Lower leg skin (tissue), 3 donors: ENCODE results near the gene ILDR2.

Experiments used
- CTCF ChIP-seq, 3 donors: fragments of 450-650 bp; IDR thresholded peaks; one replicate each; pipeline ENCODE4 v1.5.1; 2016; ENCODE audit warnings: antibody characterized with exemption in 3 of 3, mild to moderate bottlenecking in 3 of 3, moderate library complexity in 2 of 3
- POLR2A ChIP-seq, 2 donors: fragments of 450-650 bp; IDR thresholded peaks; one replicate each; pipeline ENCODE4 v1.6.1; 2016 to 2017; ENCODE audit warnings: antibody characterized with exemption in 2 of 2, mild to moderate bottlenecking in 1 of 2, moderate library complexity in 1 of 2

- no peak for TF ChIP-seq CTCF (IDR thresholded peaks at IDR 0.05)
- no peak for TF ChIP-seq POLR2A (IDR thresholded peaks at IDR 0.05)
Observed at GRCh38 chr1:166888373-166889111, 86.8 kb downstream of the ILDR2 start.
